GM20000 (cell line): Measurements from ENCODE around the gene JMJD7.

Source experiments
- DNase-seq: peaks from one replicate; pipeline ENCODE4 v3.0.0; 2012; ENCODE audit warnings: low spot score
- TF ChIP-seq, protein P1 (sequence below): IDR thresholded peaks from 2 replicates; pipeline ENCODE4 v1.5.1; 2012; ENCODE audit warnings: mild to moderate bottlenecking, control low read depth; ENCODE audit errors: extremely low read depth, missing control alignments

Gene JMJD7

DNA sequence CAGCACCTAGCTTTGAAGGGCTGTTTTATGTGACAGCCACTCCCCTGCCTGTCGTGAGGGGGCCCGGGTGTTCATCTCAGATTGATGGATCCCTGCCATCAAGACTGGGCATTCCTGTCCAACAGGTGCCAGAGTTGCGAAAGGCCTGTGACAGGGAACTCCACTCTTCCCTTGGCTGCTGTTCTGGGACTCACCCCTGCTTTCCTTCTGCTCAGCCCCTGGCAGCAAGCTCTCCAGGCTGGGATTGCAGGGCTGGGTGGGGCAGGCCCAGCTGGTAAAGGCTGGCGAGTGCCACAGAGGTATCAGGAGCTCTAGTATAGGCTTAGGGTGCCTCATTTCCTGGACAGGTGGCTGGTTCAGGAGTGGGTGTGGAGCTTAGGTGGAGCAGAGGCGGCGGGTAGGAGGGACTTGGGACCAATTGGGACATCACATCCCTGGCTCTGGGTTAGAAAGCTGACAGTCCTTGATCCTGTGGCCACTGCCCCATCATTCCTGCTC, 10.6 kb downstream of the JMJD7 start, which contains the start of gene PLA2G4B:
Gene PLA2G4B, plus strand, starts transcription at position 448 of the 498 bp plus-strand sequence. CDS start 67 bp downstream, outside the sequence.
- DNase-seq = no peak

DNA sequence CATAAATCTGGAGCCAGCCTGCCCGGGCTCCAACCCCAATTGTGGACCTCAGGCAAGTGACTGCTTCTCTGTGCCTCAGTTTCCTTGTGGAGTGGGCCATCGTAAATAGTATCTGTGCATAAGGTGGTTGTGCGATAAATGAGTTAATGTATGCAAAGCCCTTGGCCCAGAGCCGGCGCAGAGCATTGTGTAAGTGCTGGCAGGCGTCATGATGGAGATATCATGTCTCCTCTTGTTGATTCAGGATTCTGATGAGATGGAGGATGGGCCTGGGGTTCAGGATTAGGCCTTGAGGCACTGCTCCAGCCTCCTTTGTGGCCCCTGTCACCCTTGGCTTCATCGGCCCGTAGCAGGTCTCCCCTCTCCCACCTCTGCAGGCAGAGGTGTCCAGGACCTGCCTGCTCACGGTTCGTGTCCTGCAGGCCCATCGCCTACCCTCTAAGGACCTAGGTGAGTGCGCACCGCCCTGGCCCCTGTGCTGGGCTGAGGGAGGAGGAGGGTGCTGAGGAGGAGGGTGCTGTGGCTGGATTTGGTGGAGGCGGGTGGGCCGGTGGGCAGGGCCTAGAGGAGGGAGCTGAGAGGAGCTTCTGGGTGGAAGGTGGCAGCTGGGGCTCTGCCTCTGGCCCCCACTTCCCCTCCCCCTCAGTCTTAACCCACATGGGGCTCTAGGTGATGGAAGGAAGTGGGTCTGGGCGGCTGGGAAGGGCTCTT, 12.0 kb downstream of the JMJD7 start:
- TF ChIP-seq, protein P1, sequence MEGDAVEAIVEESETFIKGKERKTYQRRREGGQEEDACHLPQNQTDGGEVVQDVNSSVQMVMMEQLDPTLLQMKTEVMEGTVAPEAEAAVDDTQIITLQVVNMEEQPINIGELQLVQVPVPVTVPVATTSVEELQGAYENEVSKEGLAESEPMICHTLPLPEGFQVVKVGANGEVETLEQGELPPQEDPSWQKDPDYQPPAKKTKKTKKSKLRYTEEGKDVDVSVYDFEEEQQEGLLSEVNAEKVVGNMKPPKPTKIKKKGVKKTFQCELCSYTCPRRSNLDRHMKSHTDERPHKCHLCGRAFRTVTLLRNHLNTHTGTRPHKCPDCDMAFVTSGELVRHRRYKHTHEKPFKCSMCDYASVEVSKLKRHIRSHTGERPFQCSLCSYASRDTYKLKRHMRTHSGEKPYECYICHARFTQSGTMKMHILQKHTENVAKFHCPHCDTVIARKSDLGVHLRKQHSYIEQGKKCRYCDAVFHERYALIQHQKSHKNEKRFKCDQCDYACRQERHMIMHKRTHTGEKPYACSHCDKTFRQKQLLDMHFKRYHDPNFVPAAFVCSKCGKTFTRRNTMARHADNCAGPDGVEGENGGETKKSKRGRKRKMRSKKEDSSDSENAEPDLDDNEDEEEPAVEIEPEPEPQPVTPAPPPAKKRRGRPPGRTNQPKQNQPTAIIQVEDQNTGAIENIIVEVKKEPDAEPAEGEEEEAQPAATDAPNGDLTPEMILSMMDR = no peak
- no peak for DNase-seq

More for the DNA sequence above, 10.6 kb downstream of the JMJD7 start, which contains the start of gene PLA2G4B:
- TF ChIP-seq, protein P1 = no peak

DNA sequence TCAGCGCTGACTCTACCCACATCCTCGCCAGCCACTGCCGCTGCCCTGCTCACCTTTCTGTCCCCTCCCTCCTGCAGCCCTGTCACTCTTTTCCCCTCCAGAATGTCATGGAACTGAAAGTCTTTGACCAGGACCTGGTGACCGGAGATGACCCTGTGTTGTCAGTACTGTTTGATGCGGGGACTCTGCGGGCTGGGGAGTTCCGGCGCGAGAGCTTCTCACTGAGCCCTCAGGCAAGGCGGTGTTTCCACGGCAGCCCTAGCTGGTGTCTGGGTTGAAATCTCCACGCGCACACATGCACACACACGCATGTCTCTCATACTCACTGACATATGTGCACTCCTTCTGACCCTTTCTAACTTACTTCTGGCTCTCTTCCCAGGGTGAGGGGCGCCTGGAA, 12.8 kb downstream of the JMJD7 start:
- DNase-seq = no peak
- TF ChIP-seq, protein P1 = no peak

DNA sequence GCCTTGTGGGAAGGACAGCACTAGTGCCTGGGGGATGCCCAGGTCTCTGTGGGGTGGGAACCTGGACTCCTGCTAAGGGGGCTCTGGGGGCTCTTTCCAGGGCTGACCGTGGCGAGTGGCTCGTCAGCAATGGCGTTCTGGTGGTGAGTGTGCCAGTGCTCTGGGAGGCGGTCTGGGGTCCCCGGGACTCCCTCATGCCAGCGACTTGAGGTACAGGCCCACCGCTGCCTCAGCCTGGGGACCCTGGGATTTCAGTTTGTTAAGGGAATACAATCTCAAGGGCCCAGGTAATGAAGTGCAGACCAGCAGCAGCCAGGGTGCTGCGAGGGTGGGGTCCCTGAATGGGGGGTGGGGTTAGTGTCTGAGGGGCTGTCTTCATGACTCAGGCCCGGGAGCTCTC, 13.2 kb downstream of the JMJD7 start:
- TF ChIP-seq, protein P1 = no peak
- DNase-seq = no peak

DNA sequence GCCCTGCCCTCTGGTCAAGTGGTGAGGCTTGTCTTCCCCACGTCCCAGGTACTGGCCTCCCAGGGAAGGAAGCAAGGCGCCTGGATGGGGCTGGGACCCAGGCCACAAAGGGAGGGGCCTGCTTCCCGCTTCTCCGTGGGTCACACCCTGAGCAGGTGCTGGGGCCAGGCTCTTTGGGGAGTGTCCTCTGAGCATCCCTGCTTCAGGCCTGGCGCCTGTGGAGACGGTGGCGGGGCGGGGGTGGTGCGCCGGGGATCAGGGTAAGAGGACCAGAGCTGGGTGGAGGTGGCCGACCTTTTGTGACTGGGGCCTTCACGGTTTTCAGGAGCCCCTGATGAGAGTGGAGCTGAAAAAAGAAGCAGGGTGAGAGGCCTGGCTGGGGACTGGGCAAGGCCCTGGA, 14.3 kb downstream of the JMJD7 start:
- DNase-seq = no peak
- TF ChIP-seq, protein P1 = no peak

DNA sequence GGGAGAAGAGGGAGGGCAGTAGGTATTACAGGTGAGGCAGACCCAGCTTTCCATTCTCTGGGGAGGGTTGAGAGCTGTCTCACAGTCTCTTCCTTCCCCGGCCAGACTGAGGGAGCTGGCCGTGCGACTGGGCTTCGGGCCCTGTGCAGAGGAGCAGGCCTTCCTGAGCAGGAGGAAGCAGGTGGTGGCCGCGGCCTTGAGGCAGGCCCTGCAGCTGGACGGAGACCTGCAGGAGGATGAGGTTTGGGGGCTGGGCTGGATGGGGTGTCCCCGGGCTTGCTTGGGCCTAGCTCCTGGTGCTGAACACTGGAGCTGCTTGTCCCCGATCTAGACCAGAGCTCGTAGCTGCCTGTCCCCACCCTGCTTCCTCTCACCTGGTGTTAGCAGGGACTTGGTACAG, 15.7 kb downstream of the JMJD7 start:
- DNase-seq = no peak
- TF ChIP-seq, protein P1 = no peak

DNA sequence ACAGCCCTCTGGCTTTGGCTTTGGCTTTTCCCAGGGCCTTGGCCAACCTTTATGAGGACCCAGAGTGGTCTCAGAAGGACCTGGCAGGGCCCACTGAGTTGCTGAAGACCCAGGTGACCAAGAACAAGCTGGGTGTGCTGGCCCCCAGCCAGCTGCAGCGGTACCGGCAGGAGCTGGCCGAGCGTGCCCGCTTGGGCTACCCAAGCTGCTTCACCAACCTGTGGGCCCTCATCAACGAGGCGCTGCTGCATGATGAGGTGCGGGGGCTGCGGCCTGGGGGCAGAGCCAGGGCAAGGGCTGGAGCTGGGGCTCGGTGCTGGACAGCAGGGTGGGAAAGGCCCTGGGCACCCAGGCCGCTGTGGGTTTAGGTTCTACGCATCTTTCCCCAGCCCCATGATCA, 16.9 kb downstream of the JMJD7 start:
- TF ChIP-seq, protein P1 = no peak
- no peak for DNase-seq
